HepG2 (cell line): ENCODE measurements around the gene LIMCH1.

Source experiments
- CTCF ChIP-seq: sonication (generic); formaldehyde crosslinking; IDR thresholded peaks from 2 replicates; pipeline ENCODE4 v1.5.0; 2020; ENCODE audit warnings: mild to moderate bottlenecking, missing genetic modification reagents, moderate library complexity
- KMT2A ChIP-seq: sonication (generic); formaldehyde crosslinking; IDR thresholded peaks from 2 replicates; pipeline ENCODE4 v1.4.0; 2020; ENCODE audit warnings: missing genetic modification reagents
- REL ChIP-seq: sonication (generic); formaldehyde crosslinking; conservative IDR thresholded peaks from 2 replicates; pipeline ENCODE4 v1.8.0; 2022; ENCODE audit warnings: mild to moderate bottlenecking, missing genetic modification reagents, moderate library complexity
- SRF ChIP-seq: IDR thresholded peaks from 2 replicates; pipeline ENCODE4 v1.6.1; 2011; ENCODE audit warnings: mild to moderate bottlenecking, low read depth, low read length, moderate library complexity
- SRSF9 ChIP-seq: fragments of 200-400 bp; formaldehyde crosslinking; IDR thresholded peaks from 2 replicates; pipeline ENCODE4 v1.6.1; 2018; ENCODE audit warnings: borderline replicate concordance, mild to moderate bottlenecking, low read depth, low read length; ENCODE audit not compliant: insufficient read depth, poor library complexity, severe bottlenecking
- SUZ12 ChIP-seq: fragments of 150-350 bp; IDR thresholded peaks from 2 replicates; pipeline ENCODE4 v1.6.1; 2014; ENCODE audit warnings: low read depth, low read length
- ZNF225 ChIP-seq: sonication (generic); formaldehyde crosslinking; IDR thresholded peaks from 2 replicates; pipeline ENCODE4 v1.4.0; 2020; ENCODE audit warnings: mild to moderate bottlenecking, missing genetic modification reagents
- ZNF616 ChIP-seq: sonication (generic); formaldehyde crosslinking; IDR thresholded peaks from 2 replicates; pipeline ENCODE4 v1.5.0; 2020; ENCODE audit warnings: low read depth, mild to moderate bottlenecking, missing genetic modification reagents

GRCh38 chr4:41550308-41550707 lies 12.4 kb downstream of the LIMCH1 start:
- TF ChIP-seq SRSF9 (no peak), CTCF (CRISPR knock-in tag) (no peak), KMT2A (no peak), ZNF225 (CRISPR knock-in tag) (no peak), REL (CRISPR knock-in tag) (no peak), SRF (no peak), SUZ12 (no peak), ZNF616 (CRISPR knock-in tag) (no peak)
